Activated CD4-positive, alpha-beta T cell treated with anti-CD3 and anti-CD28 coated beads for 24 hours (primary cell): ENCODE results near the gene PRKCB.

Experiments used
- DNase-seq, 2 donors: peaks; one replicate each; pipeline ENCODE4 v3.0.0-alpha.2; 2020; ENCODE audit warnings: low read depth in 2 of 2

Gene PRKCB

DNA sequence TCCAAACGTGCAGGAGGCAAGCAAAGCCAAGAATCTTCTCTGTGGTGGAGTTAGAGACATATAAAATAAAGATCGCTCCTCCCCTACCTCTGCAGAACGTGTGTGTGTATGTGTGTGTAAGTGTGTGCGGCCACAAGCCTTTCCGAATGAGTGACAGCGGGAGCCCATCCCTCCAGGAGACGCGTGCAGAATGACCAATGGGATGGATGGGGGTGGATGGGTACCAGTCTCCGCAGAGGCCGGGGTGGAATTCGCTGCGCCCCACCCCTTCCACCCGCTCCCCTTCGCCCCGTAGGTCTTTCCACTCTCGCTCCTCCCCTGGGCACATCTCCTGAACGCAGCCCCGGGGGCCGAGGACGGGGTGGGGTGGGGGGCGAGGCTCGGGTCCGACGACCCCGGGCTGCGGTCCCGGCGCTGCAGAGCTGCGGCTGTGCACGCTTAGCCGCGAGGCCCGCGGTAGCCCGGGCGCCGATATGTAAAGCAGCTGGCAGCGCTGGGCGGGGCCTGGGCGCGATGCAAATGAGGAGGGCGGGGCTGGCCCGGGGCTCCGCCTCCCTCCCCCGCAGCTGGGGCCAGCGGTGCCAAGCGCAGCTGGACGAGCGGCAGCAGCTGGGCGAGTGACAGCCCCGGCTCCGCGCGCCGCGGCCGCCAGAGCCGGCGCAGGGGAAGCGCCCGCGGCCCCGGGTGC lies at the start of gene PRKCB:
Gene PRKCB (plus strand): TSS at position 594 of the 688 bp plus-strand sequence.
- DNase-seq = peak; percentile 85

DNA sequence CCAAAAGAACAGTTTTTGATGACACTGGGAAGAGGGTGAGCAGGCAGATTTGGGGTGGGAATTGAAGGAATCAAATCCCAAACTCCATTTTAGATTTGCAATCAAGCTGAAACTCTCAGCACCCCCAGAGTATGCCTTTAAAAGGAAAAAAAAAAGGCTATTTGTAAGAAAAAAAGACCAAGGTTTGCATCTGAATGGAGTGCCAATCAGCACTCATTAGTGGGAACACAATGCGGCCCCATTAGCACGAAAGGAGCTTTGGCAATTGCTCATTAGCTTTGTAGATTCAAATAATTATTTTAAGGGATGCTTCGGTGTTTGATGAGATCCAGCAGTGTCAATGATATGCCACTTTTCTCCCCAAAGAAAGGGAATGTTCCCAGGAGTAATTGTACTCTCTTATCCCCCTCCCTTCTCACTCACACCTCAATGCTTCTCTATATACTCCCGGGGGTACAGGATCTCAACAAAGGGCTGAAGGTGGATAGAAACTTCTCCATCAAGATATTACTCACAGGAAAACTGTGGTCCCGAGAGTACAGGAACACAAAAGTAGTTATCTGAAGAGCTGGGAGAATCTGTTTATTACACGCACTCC lies 48.7 kb upstream of the PRKCB start:
- no peak for DNase-seq

DNA sequence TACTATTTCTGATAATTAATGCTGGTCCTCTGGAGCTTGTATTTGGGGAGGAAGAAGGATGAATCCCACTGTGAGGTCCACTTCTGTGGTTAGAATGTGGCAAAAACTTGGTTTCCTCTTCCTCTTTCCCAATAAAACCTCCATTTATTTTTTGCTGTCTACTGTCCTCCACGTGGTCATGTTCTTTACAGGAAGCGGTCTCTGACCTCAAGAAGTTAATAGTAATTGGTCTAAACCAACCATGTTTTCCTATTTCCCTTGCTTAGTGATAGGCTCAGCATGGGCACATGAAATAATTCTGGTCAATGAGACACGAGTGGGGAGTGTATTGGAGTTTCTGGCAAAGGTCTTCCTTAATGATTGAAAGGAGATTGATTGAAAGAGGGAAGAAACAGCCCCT lies 47.1 kb upstream of the PRKCB start:
- no peak for DNase-seq

DNA sequence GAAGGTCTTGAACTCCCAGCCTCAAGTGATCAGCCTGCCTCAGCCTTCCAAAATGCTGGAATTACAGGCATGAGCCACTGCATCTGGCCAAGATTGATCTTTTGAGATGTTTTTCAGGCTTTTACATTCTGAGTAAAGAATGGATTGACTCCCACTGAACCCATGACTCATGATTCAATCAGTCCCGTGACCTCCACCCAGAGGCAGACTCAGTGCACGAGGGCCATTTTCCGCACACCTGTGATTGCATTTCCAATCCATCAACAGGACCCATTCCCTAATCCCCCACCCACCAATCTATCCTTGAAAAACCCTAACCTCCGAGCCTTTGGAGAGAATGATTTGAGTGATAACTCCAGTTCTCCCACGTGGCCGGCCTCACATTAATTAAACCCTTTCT lies 40.4 kb upstream of the PRKCB start:
- DNase-seq = no peak

DNA sequence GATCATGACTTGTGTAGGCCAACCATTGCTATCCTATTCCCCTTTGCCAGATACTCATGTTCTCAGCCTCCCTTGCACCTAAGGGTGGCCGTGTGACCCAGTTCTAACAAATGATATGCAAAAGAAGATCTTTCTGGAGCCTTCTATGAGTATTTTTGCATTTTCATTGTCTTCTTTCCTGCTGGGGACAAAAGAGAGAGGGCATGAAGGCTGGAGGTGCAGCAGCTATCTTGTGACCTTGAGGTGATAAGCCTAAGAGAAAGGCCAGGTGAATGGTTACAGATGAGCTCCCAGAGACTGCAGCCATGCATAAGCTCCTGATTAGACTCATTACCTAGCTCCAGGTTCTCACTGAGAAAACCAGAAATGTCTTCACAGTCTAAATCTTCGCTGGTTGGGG lies 38.8 kb upstream of the PRKCB start:
- no peak for DNase-seq

DNA sequence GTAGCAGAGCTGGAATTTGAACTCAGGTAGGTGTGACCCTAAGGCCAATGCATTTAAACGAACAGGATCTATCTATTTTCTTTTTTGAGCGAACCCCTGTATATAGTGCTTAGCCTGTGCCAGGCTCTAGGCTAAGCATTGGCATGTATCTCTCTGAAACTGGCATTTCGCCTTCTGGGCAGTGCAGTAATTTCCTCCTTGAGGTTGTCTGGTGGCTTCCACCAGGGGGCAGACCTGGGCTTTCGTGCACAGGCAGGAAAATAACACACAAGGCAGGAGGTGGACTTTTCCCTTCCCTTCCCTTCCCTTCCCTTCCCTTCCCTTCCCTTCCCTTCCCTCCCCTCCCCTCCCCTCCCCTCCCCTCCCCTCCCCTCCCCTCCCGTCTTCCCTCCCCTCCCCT lies 34.4 kb upstream of the PRKCB start:
- DNase-seq = peak; percentile 72 to 74

DNA sequence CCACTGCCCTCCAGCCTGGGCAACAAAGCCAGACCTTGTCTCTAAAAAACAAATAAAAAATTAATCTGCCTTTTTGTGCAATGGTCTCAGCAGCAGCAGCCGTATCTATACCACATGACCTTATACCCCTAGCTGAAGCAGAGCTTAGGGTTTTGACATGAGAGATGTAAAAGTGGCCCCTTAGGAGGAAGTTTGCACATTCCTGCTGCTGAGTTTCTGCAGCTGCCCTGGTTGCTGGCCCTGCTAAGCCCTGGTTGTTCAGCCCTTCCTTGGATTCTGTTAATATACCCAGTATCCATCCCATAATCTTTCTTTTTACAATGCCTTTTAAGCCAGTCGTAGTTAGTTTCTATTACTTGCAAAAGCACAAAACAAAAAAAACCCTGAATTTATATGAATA lies 33.0 kb upstream of the PRKCB start:
- no peak for DNase-seq

DNA sequence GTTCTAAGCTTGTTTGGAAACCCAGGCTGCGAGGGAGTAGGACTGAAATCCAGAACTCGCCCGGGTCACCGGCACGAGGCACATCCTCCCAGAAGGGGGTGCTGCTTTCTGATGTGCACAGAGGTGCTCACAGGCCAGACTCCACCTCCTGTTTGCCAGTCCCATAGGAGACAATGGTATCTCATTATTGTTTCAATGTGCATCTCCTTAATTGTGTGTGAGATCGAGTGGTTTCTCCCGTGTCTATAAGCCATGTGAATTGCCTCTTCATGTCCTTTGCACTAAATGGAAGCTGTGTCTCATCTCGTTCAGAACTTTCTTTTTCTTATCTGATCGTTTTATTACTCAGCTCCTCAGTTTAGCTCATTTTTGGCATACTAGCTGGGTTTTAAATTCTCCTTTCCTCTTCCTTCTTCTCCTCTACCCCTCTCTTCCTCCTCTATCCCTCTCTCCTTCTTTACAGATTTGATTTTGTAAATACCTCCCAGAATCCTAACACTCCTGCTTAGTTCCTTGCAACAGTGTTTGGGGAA lies 32.1 kb upstream of the PRKCB start:
- peak; percentile 51 to 63 for DNase-seq

DNA sequence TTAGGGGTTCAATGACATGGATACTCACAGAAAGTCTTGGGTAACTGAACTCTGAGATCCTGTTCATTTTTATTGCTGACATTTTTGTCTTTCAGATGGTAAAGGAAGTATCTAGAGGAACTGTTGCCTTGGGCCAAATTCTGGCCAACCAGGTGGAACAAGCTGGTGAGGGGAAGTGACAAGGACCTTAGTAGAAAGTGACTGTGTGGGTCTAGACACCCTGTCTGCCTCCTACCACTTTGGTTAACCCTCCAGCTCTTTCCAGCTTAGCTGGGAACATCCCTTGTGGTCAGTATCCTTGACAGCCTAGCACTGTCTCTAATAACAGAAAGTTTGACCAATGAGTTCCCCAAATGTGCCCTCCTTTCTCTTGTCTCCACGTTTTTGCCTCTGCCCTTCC lies 28.8 kb upstream of the PRKCB start:
- DNase-seq = no peak

DNA sequence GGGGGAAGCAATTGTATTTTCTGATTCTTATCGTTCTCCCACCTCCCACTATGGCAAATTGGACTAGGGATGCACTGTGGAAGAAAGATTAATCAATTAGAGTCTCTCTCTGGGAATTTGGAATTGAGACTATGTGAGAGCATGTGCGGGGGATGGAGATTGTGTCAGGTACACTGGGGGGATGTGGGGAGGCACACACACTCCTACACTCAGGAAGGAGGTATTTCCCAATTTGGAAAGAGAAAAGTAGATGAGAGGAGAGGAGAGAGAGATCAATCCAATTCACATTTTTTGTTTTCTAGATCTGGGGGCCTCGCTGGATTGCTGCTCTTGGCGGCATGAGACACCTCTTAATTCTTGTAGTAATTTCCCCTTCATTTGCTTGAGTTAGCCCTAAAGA lies 14.3 kb upstream of the PRKCB start:
- no peak for DNase-seq

DNA sequence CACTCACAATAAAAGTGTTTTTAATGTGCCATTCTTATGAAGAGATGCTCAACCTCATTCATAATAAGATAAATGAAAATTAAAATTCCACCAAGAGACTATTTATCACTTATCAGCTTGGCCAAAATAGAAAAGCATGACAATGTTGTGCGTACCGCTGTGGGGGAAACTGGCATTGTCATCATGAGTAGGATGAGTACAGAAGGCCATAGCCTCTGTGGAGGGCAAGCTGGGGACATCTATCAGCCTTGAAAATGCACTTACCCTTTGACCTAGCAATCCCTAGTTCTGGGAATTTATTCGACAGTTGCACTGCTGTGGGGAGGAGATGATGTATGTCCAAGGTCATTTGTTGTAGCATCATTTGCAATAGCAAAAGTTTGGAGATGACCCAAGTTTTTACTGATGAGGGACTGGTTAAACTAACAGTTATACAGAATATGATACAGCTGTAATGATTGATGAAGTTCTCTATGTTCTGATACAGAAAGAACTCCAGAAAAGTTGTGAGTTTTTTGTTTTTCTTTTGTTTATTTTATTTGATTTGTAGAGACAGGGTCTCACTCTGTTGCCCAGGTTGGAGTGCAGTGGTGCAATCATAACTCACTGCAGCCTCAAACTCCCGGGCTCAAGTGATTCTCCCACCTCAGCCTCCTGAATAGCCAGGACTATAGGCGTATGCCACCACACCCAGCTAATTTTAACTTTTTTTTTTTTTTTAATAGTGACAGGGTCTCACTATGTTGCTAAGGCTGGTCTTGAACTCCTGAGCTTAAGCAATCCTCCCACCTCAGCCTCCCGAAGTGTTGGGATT lies 13.7 kb upstream of the PRKCB start:
- no peak for DNase-seq

DNA sequence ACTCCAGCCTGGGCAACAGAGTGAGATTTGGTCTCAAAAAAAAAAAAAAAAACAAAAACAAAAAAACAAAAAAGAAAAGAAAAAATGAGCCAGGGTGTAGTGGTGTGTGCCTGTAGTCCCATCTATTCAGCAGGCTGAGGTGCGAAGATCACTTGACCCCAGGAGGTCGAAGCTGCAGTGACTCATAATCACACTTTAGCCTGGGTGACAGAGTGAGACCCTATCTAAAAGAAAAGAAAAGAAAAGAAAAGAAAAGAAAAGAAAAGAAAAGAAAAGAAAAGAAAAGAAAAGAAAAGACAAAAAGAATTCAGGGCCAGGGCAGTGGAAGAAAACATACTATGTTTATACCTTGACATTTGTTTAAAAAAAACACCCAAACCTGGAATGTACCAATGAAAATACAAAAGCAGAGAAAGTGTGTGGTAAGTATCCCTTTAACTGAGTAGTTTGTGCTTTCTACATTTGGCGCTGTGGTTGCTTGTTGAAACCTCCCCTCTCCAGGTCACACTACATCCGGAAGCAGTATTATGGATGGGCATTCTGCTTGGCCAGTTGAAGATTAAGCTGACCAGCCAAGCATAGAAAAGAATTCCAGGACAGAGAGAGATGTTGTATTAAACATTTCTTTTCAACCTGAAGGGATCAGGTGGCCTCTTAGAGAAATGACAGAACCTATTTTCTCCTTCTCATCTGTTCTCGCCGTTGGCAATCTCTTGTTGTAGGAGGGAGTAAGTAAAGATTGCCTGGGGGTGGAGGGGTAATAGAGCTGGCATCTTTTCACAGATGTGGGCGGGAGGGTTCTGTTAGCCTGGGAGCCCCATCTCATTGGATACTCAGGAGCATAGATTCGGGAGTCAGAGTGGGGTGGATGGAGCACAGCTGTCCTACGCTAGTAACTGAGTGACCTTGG lies 12.1 kb upstream of the PRKCB start:
- no peak for DNase-seq

DNA sequence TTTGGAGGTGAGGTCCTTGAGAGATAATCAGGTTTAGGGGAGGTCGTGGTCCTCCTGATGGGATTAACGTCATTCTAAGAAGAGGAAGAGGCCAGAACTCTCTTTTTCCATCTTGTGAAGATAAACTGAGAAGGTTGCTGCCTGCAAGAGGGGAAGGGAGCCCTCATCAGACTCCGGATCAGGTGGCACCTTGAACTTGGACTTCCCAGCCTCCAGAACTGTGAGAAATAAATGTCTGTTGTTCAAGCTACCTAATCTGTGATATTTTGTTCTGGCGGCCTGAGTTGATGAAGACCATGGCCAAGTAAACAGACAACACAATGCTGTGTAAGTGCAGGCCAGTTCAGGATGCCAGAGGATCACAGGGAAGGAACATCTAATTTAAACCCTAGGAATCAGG lies 10.9 kb upstream of the PRKCB start:
- no peak for DNase-seq

DNA sequence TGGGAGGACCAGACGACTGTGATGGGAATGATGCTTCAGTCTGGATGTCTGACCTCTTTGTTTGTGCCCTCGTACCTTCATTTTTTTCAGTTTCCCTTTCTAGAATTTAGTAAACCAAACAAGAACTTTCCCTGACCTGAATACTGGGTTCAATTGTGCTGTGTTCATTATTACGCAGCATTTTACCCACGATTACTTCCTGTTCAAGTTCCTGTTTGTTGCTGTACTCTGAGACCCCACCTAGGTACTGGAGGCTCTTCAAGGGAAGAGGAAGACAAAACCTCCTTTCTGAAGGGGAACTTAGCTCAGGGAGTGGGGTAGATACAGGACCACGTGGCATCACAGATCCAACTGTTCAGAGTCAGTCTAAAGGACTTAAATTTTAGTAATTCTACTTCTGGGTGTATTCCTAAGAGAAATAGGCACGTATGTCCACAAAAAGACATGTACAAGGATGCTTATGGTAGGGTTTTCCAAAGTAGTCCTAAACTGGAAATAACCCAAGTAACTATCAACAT lies 9.2 kb upstream of the PRKCB start:
- DNase-seq = no peak

DNA sequence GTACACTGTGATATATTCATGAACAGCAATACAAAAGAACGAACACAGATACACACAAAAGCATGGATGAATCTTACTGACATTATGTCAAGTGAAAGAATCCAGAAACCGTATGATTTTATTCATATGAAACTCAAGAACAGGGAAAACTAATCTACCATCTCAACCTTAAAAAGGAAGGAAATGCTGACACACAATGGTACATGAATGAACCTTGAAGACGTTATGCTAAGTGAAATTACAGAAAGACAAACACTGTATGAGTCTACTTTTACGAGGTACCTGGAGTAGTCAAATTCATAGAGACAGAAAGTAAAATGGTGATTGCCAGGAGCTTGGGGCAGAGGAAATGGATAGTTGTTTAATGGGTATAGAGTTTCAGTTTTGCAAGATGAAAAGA lies 8.7 kb upstream of the PRKCB start:
- DNase-seq = no peak

DNA sequence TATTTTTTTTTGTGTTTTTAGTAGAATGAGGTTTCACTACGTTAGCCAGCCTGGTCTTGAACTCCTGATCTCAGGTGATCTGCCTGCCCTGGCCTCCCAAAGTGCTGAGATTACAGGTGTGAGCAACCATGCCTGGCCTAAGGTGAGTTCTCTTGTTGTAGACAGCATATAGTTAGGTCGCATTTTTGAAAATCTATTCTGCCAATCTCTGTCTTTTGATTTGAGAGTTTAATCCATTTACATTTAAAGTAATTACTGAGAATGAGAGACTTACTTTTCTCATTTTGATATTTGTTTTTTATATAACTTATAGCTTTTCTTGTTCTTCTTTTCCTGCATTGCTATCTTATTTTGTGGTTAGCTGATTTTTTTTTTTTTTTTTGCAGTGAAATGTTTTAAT lies 6.3 kb upstream of the PRKCB start:
- DNase-seq = no peak

DNA sequence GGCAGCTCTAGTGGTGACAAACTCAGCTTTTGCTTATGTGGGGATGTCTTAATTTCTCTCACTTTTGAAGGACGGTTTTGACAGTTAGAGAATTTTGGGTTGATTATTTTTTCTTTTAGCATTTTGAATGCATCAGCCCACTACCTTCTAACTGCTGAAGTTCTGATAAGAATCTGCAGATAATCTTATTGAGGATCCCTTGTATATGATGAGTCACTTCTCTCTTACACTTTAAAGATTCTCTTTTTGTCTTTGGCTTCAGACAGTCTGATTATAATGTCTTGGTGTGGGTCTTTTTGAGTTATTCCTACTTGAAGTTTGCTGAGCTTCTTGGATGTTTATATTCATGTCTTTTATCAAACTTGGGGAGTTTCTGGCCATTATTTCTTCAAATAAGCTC lies 5.5 kb upstream of the PRKCB start:
- no peak for DNase-seq

DNA sequence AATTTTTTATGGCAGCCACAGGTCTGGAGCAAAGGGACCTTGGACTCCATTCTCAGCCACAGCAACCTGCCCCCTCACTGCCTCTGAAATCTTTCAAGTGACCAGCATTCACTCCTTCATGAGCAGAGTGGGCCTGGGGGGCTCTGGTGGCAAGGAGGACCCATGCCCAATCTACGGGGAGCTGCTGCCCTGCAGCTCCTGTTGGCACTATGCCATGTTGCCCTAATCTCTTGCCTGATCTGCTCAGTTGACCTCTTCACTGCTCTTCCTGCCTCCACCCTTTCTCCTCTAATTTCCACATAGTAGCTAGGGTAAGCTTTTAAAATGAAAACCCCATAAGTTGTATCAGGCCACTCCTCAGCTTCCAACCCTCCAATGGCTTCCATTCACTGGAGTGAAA lies 2.9 kb upstream of the PRKCB start:
- no peak for DNase-seq

DNA sequence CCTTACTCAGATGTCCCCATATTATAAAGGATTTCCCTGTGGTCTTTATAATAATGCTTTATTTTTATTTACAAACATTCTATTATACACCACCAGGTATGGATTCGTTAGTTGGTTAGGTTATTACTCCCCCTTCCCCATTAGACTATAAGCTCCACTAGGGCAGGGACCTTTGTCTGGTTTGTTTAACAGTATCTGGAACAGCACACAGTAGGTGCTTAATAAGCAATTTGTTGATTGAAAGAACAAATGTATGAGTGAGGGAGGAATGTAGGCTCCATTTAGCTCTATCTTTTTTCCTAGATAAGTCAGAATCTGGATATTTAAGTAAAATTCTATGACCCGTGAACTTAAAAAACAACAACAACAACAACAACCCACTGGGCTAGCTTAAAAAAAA lies 2.3 kb upstream of the PRKCB start:
- DNase-seq = no peak

DNA sequence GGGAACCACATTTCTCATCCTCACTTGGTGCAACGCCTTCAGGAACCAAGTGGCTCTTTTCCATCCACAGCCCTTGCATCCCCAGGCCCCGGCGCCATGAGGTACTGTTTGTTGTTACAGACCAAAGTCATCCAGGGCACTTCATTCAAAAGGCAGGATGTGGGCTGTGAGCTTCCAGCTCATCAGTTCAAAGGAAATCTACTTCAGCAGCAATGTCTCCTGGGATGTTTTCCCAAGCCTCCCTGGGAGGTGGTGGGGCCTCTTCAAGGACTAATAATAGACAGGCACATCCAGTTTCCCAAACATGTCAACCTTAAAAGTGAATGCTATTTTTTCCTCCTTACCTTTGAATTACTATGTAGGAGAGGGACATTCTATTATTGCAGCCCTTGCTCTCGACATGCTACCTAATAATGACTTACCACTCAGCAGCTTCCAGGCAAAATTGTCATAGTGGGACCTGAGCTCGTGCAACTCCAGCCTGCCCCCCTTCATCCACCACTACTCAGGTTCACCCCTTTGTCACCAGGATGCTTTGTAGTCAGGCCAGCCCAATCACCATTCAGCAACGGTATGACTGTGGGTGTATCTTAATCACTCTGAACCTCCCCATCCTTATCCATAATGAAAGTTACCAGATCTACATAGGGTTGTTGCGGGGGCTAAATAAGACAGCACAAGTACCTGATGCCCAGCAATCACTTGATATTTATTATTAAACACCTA lies 1.7 kb upstream of the PRKCB start:
- DNase-seq = no peak

DNA sequence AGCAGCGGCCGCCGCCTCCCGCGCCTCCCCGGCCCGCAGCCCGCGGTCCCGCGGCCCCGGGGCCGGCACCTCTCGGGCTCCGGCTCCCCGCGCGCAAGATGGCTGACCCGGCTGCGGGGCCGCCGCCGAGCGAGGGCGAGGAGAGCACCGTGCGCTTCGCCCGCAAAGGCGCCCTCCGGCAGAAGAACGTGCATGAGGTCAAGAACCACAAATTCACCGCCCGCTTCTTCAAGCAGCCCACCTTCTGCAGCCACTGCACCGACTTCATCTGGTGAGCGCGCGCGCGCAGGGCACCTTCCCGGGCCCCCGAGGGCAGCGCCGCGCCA lies 258 bp downstream of the PRKCB start:
- DNase-seq = no peak
